GM06990 (cell line): ENCODE data around the gene LRCH1.
A peak's percentile ranks its signal among the peaks of the same experiment; 100 is the strongest.

ENCODE experiments used
- DNase-seq: peaks from one replicate; pipeline ENCODE4 v3.0.0-alpha.2; 2011; ENCODE audit not compliant: insufficient read length; ENCODE audit errors: extremely low read depth
- H3K27me3 ChIP-seq: replicated peaks from 2 replicates; pipeline ENCODE4 v1.6.0; 2011; ENCODE audit warnings: low read length; ENCODE audit not compliant: control insufficient read depth, insufficient read depth
- H3K36me3 ChIP-seq: 2 replicates; pipeline ENCODE4 v1.5.1; 2011; ENCODE audit warnings: low read length; ENCODE audit not compliant: control insufficient read depth, insufficient read depth
- H3K4me3 ChIP-seq: replicated peaks from 2 replicates; pipeline ENCODE4 v1.5.1; 2011; ENCODE audit warnings: low read depth, mild to moderate bottlenecking, control low read depth, low read length
- TF ChIP-seq, protein P1 (sequence below): IDR thresholded peaks from 2 replicates; pipeline ENCODE4 v1.5.1; 2011; ENCODE audit warnings: low read length, control low read depth, mild to moderate bottlenecking, inconsistent platforms; ENCODE audit not compliant: insufficient read depth, poor library complexity, severe bottlenecking

LRCH1 gene, protein sequence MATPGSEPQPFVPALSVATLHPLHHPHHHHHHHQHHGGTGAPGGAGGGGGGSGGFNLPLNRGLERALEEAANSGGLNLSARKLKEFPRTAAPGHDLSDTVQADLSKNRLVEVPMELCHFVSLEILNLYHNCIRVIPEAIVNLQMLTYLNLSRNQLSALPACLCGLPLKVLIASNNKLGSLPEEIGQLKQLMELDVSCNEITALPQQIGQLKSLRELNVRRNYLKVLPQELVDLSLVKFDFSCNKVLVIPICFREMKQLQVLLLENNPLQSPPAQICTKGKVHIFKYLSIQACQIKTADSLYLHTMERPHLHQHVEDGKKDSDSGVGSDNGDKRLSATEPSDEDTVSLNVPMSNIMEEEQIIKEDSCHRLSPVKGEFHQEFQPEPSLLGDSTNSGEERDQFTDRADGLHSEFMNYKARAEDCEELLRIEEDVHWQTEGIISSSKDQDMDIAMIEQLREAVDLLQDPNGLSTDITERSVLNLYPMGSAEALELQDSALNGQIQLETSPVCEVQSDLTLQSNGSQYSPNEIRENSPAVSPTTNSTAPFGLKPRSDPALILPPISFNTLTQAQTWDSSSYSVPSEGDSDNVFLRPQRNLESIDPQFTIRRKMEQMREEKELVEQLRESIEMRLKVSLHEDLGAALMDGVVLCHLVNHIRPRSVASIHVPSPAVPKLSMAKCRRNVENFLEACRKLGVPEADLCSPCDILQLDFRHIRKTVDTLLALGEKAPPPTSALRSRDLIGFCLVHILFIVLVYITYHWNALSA

DNA sequence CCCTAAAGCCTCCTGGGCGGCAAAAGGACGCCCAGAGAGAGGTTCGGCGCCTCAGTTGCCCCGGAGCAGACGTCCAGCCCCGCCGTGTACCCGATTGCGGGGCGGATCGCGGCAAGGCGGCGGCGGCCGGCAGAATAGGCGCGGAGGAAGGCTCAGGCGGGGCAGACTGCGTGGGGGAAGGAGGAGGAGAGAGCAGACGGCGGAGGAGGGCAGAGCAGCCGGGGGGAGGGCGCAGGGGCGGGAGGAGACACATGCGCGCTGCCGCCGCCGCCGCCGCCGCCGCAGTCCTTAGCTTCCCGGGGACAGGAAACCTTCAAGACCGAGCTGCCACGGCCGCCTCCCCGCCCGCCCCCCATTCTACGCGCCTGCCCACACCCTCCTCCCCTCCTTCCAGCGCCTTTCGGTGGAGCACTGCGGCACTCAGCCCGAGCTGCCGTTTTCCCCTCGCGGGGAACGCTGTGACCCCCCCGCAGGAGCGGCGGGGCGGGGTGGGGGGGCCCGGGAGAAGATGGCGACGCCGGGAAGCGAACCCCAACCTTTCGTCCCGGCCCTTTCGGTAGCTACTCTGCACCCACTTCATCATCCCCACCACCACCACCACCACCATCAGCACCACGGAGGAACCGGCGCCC is at the start of gene LRCH1:
TSS of gene LRCH1 (plus strand) at position 282 of the 632 bp plus-strand sequence. CDS start at position 509, 227 bp downstream.
- TF ChIP-seq, protein P1, sequence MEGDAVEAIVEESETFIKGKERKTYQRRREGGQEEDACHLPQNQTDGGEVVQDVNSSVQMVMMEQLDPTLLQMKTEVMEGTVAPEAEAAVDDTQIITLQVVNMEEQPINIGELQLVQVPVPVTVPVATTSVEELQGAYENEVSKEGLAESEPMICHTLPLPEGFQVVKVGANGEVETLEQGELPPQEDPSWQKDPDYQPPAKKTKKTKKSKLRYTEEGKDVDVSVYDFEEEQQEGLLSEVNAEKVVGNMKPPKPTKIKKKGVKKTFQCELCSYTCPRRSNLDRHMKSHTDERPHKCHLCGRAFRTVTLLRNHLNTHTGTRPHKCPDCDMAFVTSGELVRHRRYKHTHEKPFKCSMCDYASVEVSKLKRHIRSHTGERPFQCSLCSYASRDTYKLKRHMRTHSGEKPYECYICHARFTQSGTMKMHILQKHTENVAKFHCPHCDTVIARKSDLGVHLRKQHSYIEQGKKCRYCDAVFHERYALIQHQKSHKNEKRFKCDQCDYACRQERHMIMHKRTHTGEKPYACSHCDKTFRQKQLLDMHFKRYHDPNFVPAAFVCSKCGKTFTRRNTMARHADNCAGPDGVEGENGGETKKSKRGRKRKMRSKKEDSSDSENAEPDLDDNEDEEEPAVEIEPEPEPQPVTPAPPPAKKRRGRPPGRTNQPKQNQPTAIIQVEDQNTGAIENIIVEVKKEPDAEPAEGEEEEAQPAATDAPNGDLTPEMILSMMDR = no peak
- peak; percentile 90 for DNase-seq
- H3K4me3 ChIP-seq = peak within 1 kb of the TSS; percentile 100
- no peaks in the 10 kb centered on the region for H3K36me3 ChIP-seq
- no peaks in the 10 kb centered on the region for H3K27me3 ChIP-seq

DNA sequence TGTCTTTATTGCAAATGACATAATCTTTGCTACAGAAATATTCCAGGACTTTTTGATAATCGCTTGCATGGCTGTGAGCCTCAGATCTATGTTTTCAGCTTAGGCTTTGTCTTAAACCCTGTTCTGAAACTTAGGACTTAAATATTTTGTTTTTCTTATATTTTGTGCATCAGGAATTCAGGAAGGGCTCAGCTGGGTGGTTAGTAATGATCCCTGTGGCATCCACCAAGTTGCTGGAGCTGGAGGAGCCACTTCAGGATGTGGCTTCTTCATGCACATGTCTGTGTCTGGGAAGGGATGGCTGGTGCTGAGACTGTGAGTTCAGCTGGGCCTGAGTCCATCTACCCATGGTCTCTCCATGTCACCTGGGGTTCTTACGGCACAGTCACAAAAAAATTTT is 48.9 kb upstream of the LRCH1 start:
- Histone ChIP-seq H3K27me3 (no peaks in the 10 kb centered on the region), H3K4me3 (no peak overlapping the region), H3K36me3 (no peaks in the 10 kb centered on the region)
- TF ChIP-seq, protein P1 = no peak
- DNase-seq = no peak

DNA sequence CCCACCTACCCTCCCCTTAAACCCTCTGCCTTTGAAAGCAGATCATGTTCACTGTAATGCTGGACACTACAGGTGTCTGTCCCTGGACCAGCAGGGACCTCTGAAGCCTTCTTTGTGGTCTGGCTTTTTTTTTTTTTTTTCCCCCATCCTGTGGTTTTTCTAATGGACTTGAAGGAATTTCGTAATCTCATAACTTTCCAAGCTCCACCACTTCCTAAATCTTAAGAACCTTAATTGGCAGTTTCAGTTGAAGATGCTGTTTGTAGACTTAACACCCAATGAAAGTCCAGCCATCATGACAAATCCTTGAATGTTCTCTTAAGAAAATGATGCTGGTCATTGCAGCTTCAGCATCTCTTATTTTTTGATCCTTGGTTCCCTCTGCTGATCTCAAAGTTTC is 45.0 kb upstream of the LRCH1 start:
- no peak for DNase-seq
- Histone ChIP-seq H3K27me3 (no peaks in the 10 kb centered on the region), H3K36me3 (no peaks in the 10 kb centered on the region), H3K4me3 (no peak overlapping the region)
- TF ChIP-seq, protein P1 = no peak

DNA sequence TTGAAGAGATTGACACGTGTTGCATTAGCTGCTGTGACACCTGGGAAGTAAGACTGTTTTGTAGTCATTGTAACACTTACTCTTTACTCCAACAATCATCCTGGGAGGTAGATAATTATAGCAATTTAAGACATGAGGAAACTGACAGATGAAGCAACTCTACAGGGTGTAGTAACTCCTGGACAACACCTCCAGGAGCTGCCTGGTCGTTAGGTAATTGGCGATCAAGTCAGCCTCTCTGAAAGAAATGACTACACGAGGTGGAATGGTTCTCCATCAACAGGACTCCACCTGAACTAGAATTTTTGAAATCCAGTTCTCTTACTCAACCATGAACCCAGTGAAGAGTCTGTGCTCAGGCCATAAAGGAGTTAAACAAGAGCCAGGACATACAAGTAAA is 43.0 kb upstream of the LRCH1 start:
- Histone ChIP-seq H3K4me3 (no peak overlapping the region), H3K27me3 (no peaks in the 10 kb centered on the region), H3K36me3 (no peaks in the 10 kb centered on the region)
- DNase-seq = no peak
- TF ChIP-seq, protein P1 = no peak

DNA sequence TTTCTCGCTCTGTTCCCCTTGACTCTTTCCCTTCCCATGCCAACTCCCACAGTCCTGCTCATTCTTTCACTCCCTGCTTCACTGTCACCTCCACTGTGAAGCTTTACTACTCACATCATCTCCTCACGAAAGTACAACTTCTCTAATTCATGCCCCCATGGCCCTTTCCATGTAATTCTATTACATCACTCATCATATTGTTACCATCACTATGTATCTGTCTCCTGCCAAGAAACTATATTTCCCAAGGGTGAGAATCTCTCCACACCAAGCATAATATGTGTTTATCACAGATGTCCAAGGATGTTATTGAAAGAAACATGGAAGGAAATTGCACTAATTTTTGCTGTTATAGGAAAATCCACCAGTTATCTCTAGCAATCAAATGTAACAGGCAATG is 37.2 kb upstream of the LRCH1 start:
- Histone ChIP-seq H3K4me3 (no peak overlapping the region), H3K27me3 (no peaks in the 10 kb centered on the region), H3K36me3 (no peaks in the 10 kb centered on the region)
- no peak for DNase-seq
- TF ChIP-seq, protein P1 = no peak
